ENCODE results near the gene FYB2.

FYB2 gene

DNA sequence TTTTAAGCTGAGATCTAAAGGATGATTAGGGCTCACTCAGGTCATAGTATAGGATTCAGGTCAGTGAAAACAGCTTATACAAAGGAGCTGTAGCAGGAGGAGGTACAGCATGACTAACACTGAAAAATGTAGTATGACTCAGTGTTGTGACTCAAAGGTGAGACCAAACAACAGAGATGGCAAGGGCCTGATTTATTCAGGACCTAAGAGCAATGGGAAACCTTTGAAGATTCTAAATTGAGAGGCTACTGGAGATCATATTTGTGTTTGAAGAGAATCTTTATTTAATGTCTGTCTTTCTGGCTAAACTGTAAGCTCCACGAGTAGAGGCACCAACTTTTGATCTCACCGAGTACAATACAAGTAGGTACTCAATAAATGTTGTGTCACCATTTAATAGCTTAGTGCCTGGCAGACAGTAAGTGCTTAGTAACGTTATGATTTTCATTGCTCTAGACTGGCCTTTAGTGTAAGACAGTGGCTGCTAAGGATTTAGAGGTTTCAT is 130.6 kb downstream of the FYB2 start:
- in situ Hi-C loops (cut with HindIII; ENCODE audit: low pct_ligation_motif_present, low sequenced_read_pairs), result no loop called here
- Histone ChIP-seq H3K36me3 (replicated peaks) (no peaks in the 10 kb centered on the region), H3K4me3 (ENCODE audit: low read depth, low read length) (no peak overlapping the region), H3K27ac (no peak overlapping the region), H3K27me3 (replicated peaks) (no peaks in the 10 kb centered on the region)
- TF ChIP-seq CTCF (IDR thresholded peaks at IDR 0.05; ENCODE audit: low read depth, low read length, missing control alignments), result no peak
- DNase-seq, result peak; percentile 71

DNA sequence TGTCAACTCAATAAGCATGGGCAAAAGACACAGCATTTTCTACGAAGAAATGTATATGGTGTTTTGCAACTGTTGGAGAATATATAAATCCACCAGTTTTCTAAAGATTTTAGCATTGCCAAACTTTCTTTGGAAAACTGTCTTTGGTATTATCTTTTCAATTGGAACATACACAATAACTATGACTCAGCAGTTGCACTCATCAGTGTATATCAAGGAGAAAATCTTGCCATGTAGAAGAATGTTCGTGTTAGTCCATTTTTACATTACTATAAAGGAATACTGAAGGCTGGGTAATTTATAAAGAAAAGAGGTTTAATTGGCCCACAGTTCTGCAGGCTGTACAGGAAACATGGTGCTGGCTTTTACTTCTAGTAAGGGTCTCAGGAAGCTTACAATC is 133.0 kb downstream of the FYB2 start:
- no peak overlapping the region for H3K27ac ChIP-seq
- TF ChIP-seq CTCF (IDR thresholded peaks at IDR 0.05; ENCODE audit: low read depth, low read length, missing control alignments), result no peak
- in situ Hi-C loops (cut with HindIII; ENCODE audit: low pct_ligation_motif_present, low sequenced_read_pairs), result no loop called here
- peak; percentile 11 for DNase-seq
- H3K36me3 ChIP-seq (replicated peaks), result no peaks in the 10 kb centered on the region
- H3K4me3 ChIP-seq (ENCODE audit: low read depth, low read length), result no peak overlapping the region
- H3K27me3 ChIP-seq (replicated peaks), result no peaks in the 10 kb centered on the region

DNA sequence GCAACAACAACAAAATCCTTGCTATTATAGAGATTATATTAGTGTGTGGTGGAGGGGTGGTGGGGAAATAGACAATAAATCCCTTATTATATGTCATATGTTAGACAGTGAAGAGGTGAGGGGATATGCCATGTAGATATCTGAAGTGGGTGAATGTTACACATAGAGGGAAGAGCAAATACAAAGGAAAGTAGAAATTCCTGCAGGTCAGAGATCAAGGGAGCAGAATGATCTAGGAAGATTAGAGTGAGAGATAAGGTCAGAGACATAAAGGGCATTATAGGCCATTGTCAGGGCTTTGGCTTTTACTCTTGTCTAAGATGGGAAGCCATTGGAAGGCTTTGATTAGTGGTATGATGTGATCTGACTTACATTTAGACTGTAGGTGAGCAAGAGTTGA is 135.6 kb downstream of the FYB2 start:
- no peak for TF ChIP-seq CTCF (IDR thresholded peaks at IDR 0.05; ENCODE audit: low read depth, low read length, missing control alignments)
- DNase-seq, result no peak
- H3K36me3 ChIP-seq (replicated peaks), result no peaks in the 10 kb centered on the region
- no peaks in the 10 kb centered on the region for H3K27me3 ChIP-seq (replicated peaks)
- no peak overlapping the region for H3K4me3 ChIP-seq (ENCODE audit: low read depth, low read length)
- H3K27ac ChIP-seq, result no peak overlapping the region
- in situ Hi-C loops (cut with HindIII; ENCODE audit: low pct_ligation_motif_present, low sequenced_read_pairs), result no loop called here

GRCh38 chr1:56676571-56677035 is 142.6 kb downstream of the FYB2 start:
- TF ChIP-seq CTCF (IDR thresholded peaks at IDR 0.05; ENCODE audit: low read depth, low read length, missing control alignments), result no peak
- Histone ChIP-seq H3K36me3 (replicated peaks) (no peaks in the 10 kb centered on the region), H3K27ac (no peak overlapping the region), H3K27me3 (replicated peaks) (no peaks in the 10 kb centered on the region), H3K4me3 (ENCODE audit: low read depth, low read length) (no peak overlapping the region)
- in situ Hi-C loops (cut with HindIII; ENCODE audit: low pct_ligation_motif_present, low sequenced_read_pairs), result no loop called here
- peak; percentile 87 for DNase-seq

- Histone ChIP-seq H3K27me3 (replicated peaks) (no peaks in the 10 kb centered on the region), H3K4me3 (ENCODE audit: low read depth, low read length) (no peak overlapping the region), H3K27ac (no peak overlapping the region), H3K36me3 (replicated peaks) (no peaks in the 10 kb centered on the region)
- no peak for DNase-seq
- in situ Hi-C loops (cut with HindIII; ENCODE audit: low pct_ligation_motif_present, low sequenced_read_pairs), result no loop called here
- no peak for TF ChIP-seq CTCF (IDR thresholded peaks at IDR 0.05; ENCODE audit: low read depth, low read length, missing control alignments)
Observed at GRCh38 chr1:56675763-56676162, 143.4 kb downstream of the FYB2 start.

GRCh38 chr1:56672579-56672978 is 146.6 kb downstream of the FYB2 start:
- no peak for DNase-seq
- no peak overlapping the region for H3K27ac ChIP-seq

More at GRCh38 chr1:56672579-56672978, 146.6 kb downstream of the FYB2 start:
- TF ChIP-seq CTCF (IDR thresholded peaks at IDR 0.05; ENCODE audit: low read depth, low read length, missing control alignments), result no peak
- H3K4me3 ChIP-seq (ENCODE audit: low read depth, low read length), result no peak overlapping the region
- H3K27me3 ChIP-seq (replicated peaks), result no peaks in the 10 kb centered on the region
- H3K36me3 ChIP-seq (replicated peaks), result no peaks in the 10 kb centered on the region
- in situ Hi-C loops (cut with HindIII; ENCODE audit: low pct_ligation_motif_present, low sequenced_read_pairs), result no loop called here
